HPDE6-E6E7 (cell line): Measurements from ENCODE around the gene NMUR1.

Experiments used
- DNase-seq: peaks from one replicate; pipeline ENCODE4 v3.0.0; 2011; ENCODE audit warnings: missing footprints; ENCODE audit errors: extremely low spot score

The NMUR1 gene

GRCh38 chr2:231486851-231487596 is 43.2 kb downstream of the NMUR1 start:
- no peak for DNase-seq

GRCh38 chr2:231483398-231484329 is 46.6 kb downstream of the NMUR1 start:
- no peak for DNase-seq

GRCh38 chr2:231482806-231483391 is 47.3 kb downstream of the NMUR1 start:
- DNase-seq, result peak; percentile 78

- DNase-seq, result no peak
Measured at GRCh38 chr2:231480781-231481180, 49.5 kb downstream of the NMUR1 start.

- no peak for DNase-seq
Measured at GRCh38 chr2:231479455-231479854, 50.8 kb downstream of the NMUR1 start.

GRCh38 chr2:231476920-231477319 is 53.3 kb downstream of the NMUR1 start:
- DNase-seq, result no peak

GRCh38 chr2:231475965-231476364 is 54.3 kb downstream of the NMUR1 start:
- DNase-seq, result no peak
